H1 (cell line): ENCODE measurements around the gene TMED5. TPM values are rescaled to one million over a fixed set of nuclear protein-coding genes. Genes with fewer than 3 reads are reported as not detected.

Source experiments
- CTCF ChIA-PET: fragments of 300-600 bp; sonication (Branson Sonifier 250); formaldehyde crosslinking; loops from one replicate; lab custom pipeline; 2021; ENCODE audit not compliant: partially characterized antibody; lab: Charles Lee
- POLR2A ChIA-PET: fragments of 300-600 bp; sonication (Branson Sonifier 250); formaldehyde crosslinking; loops from one replicate; lab custom pipeline; 2021; ENCODE audit warnings: inconsistent platforms; ENCODE audit not compliant: partially characterized antibody; lab: Charles Lee
- DNase-seq, 2 experiments: peaks; one replicate each; pipeline versions ENCODE4 v3.0.0 to v3.0.0-alpha.2; 2010 to 2022; ENCODE audit warnings: low spot score in 2 of 2, low read depth in 1 of 2, mixed read lengths in 1 of 2
- FAIRE-seq: peaks from 2 replicates; lab custom pipeline; 2011; peaks lifted over from hg19 to GRCh38; lab: Jason Lieb, UNC
- H2AFZ ChIP-seq: 2 replicates; pipeline ENCODE4 v1.8.1; 2012; ENCODE audit warnings: low read length, inconsistent platforms
- H2AK5ac ChIP-seq: 2 replicates; pipeline ENCODE4 v1.6.1; 2013; ENCODE audit warnings: low read depth, low read length
- H2BK120ac ChIP-seq: replicated peaks from 2 replicates; pipeline ENCODE3; 2013; ENCODE audit warnings: low read depth, low read length, inconsistent platforms
- H2BK12ac ChIP-seq: 2 replicates; pipeline ENCODE4 v1.6.1; 2013; ENCODE audit warnings: low read depth, low read length
- H2BK15ac ChIP-seq: 2 replicates; pipeline ENCODE4 v1.6.1; 2013; ENCODE audit warnings: low read length
- H2BK20ac ChIP-seq: 2 replicates; pipeline ENCODE4 v1.6.1; 2013; ENCODE audit warnings: low read length
- H2BK5ac ChIP-seq: 2 replicates; pipeline ENCODE4 v1.6.1; 2013; ENCODE audit warnings: low read depth, low read length
- H3K14ac ChIP-seq: 2 replicates; pipeline ENCODE4 v1.6.1; 2013; ENCODE audit warnings: inconsistent platforms; ENCODE audit not compliant: insufficient read length
- H3K18ac ChIP-seq: 2 replicates; pipeline ENCODE4 v1.6.1; 2013; ENCODE audit warnings: low read length; ENCODE audit errors: extremely low read depth
- H3K23ac ChIP-seq: 2 replicates; pipeline ENCODE4 v1.6.1; 2013; ENCODE audit warnings: inconsistent platforms; ENCODE audit not compliant: insufficient read length
- H3K23me2 ChIP-seq: 2 replicates; pipeline ENCODE4 v1.6.1; 2013; ENCODE audit warnings: low read depth, low read length
- H3K27ac ChIP-seq: 2 replicates; pipeline ENCODE4 v1.6.1; 2011; ENCODE audit warnings: low read depth, low read length, inconsistent platforms
- H3K27me3 ChIP-seq, 4 experiments: replicated peaks in 1 of 4; 1 replicate in 1 of 4; 2 replicates in 3 of 4; pipeline versions ENCODE4 v1.6.1 to v1.8.1; 2011 to 2013; ENCODE audit warnings: low read length in 3 of 4, mild to moderate bottlenecking in 3 of 4, inconsistent platforms in 2 of 4, mixed read lengths in 2 of 4, moderate library complexity in 1 of 4; ENCODE audit not compliant: control insufficient read depth in 3 of 4, insufficient read depth in 3 of 4; ENCODE audit errors: extremely low read depth in 1 of 4
- H3K36me3 ChIP-seq, 4 experiments: 2 replicates each; pipeline versions ENCODE4 v1.6.1 to v1.8.1; 2011 to 2013; ENCODE audit warnings: mild to moderate bottlenecking in 4 of 4, low read length in 3 of 4, moderate library complexity in 2 of 4, control low read depth in 1 of 4, inconsistent platforms in 1 of 4; ENCODE audit not compliant: insufficient read depth in 4 of 4, control insufficient read depth in 2 of 4
- H3K4ac ChIP-seq: replicated peaks from 2 replicates; pipeline ENCODE3; 2013; ENCODE audit warnings: low read length, low read depth, mixed read lengths, inconsistent platforms; ENCODE audit not compliant: insufficient read length
- H3K4me1 ChIP-seq, 4 experiments: replicated peaks in 1 of 4; 1 replicate in 1 of 4; 2 replicates in 3 of 4; pipeline versions ENCODE4 v1.6.1 to v1.8.1; 2011 to 2013; ENCODE audit warnings: low read length in 3 of 4, inconsistent platforms in 2 of 4, mixed read lengths in 1 of 4; ENCODE audit not compliant: insufficient read depth in 4 of 4, control insufficient read depth in 3 of 4
- H3K4me2 ChIP-seq, 2 experiments: 2 replicates each; pipeline versions ENCODE4 v1.6.1 to v1.8.1; 2011 to 2013; ENCODE audit warnings: low read depth in 2 of 2, low read length in 2 of 2, control low read depth in 1 of 2, inconsistent platforms in 1 of 2, mild to moderate bottlenecking in 1 of 2; ENCODE audit not compliant: insufficient read depth in 1 of 2
- H3K4me3 ChIP-seq, 4 experiments: fragments of 200-600, 300-600 bp in 1 of 4; sonication (generic), shearing (Covaris generic), sonication (Bioruptor Twin) in 1 of 4; 2 replicates each; pipeline versions ENCODE4 v1.5.1 to v1.8.1; 2011 to 2016; ENCODE audit warnings: low read length in 4 of 4, low read depth in 3 of 4, control low read depth in 2 of 4, inconsistent platforms in 2 of 4, mild to moderate bottlenecking in 2 of 4, mixed read lengths in 1 of 4, moderate library complexity in 1 of 4; ENCODE audit not compliant: insufficient read depth in 2 of 4; ENCODE audit errors: extremely low read depth in 1 of 4
- H3K56ac ChIP-seq: replicated peaks from 2 replicates; pipeline ENCODE3; 2013; ENCODE audit warnings: low read depth, mild to moderate bottlenecking, mixed read lengths, low read length, inconsistent platforms; ENCODE audit not compliant: insufficient read length
- H3K79me1 ChIP-seq: 2 replicates; pipeline ENCODE4 v1.6.1; 2013; ENCODE audit warnings: low read depth, low read length, control low read depth
- H3K79me2 ChIP-seq, 2 experiments: 2 replicates each; pipeline versions ENCODE4 v1.6.1 to v1.8.1; 2012 to 2013; ENCODE audit warnings: low read length in 2 of 2, mild to moderate bottlenecking in 2 of 2, inconsistent platforms in 1 of 2; ENCODE audit not compliant: insufficient read depth in 2 of 2, control insufficient read depth in 1 of 2
- H3K9ac ChIP-seq, 4 experiments: replicated peaks in 1 of 4; 1 replicate in 1 of 4; 2 replicates in 3 of 4; pipeline versions ENCODE4 v1.6.1 to v1.8.1; 2011 to 2013; ENCODE audit warnings: low read depth in 3 of 4, low read length in 3 of 4, control low read depth in 2 of 4, mild to moderate bottlenecking in 2 of 4, moderate library complexity in 2 of 4, inconsistent platforms in 1 of 4; ENCODE audit errors: extremely low read depth in 1 of 4
- H3K9me3 ChIP-seq, 2 experiments: 2 replicates each; pipeline versions ENCODE4 v1.6.1 to v1.8.1; 2012 to 2013; ENCODE audit warnings: mild to moderate bottlenecking in 2 of 2, moderate library complexity in 2 of 2, control low read depth in 1 of 2, inconsistent platforms in 1 of 2, low read depth in 1 of 2, low read length in 1 of 2, mixed read lengths in 1 of 2; ENCODE audit not compliant: insufficient read depth in 2 of 2
- H4K20me1 ChIP-seq, 2 experiments: replicated peaks in 1 of 2; 2 replicates each; pipeline versions ENCODE3 to v1.8.1; 2011 to 2013; ENCODE audit warnings: inconsistent platforms in 2 of 2, low read length in 2 of 2, mild to moderate bottlenecking in 1 of 2; ENCODE audit not compliant: insufficient read depth in 2 of 2, control insufficient read depth in 1 of 2
- H4K5ac ChIP-seq: 2 replicates; pipeline ENCODE4 v1.6.1; 2013; ENCODE audit warnings: low read length, low read depth, mixed read lengths, inconsistent platforms; ENCODE audit not compliant: insufficient read length
- H4K8ac ChIP-seq: 2 replicates; pipeline ENCODE4 v1.8.0; 2013; ENCODE audit warnings: mild to moderate bottlenecking, moderate library complexity, low read length, inconsistent platforms; ENCODE audit not compliant: insufficient read depth; ENCODE audit errors: extremely low read depth
- H4K91ac ChIP-seq: replicated peaks from 2 replicates; pipeline ENCODE3; 2013; ENCODE audit warnings: low read length, mixed read lengths, inconsistent platforms; ENCODE audit not compliant: insufficient read length
- BCL11A ChIP-seq, 2 experiments: IDR thresholded peaks; one replicate each; pipeline ENCODE4 v1.6.1; 2011; ENCODE audit warnings: low read depth in 2 of 2, low read length in 2 of 2, mild to moderate bottlenecking in 2 of 2
- CBX8 ChIP-seq: fragments of 300-800, 300-1000 bp; sonication (generic); IDR thresholded peaks from 2 replicates; pipeline ENCODE4 v1.7.1; 2016; ENCODE audit warnings: low read depth, low read length, borderline replicate concordance
- KDM4A ChIP-seq: IDR thresholded peaks from one replicate; pipeline ENCODE4 v1.7.1; 2012; ENCODE audit warnings: low read depth, mild to moderate bottlenecking, moderate library complexity, low read length, inconsistent platforms; ENCODE audit not compliant: severe bottlenecking
- NRF1 ChIP-seq: IDR thresholded peaks from 2 replicates; pipeline ENCODE4 v1.6.1; 2011; ENCODE audit warnings: mild to moderate bottlenecking, low read depth, low read length, improper control_type of control experiment
- POLR2A ChIP-seq, 2 experiments: IDR thresholded peaks; 1 replicate in 1 of 2; 2 replicates in 1 of 2; pipeline ENCODE4 v1.6.1; 2011; ENCODE audit warnings: low read depth in 2 of 2, low read length in 2 of 2, mild to moderate bottlenecking in 2 of 2; ENCODE audit errors: control extremely low read depth in 1 of 2
- POLR2AphosphoS5 ChIP-seq: IDR thresholded peaks from 2 replicates; pipeline ENCODE4 v1.6.1; 2011; ENCODE audit warnings: low read depth, low read length
- RAD21 ChIP-seq, 2 experiments: IDR thresholded peaks in 1 of 2; conservative IDR thresholded peaks in 1 of 2; 2 replicates each; pipeline ENCODE4 v1.6.1; 2011; ENCODE audit warnings: low read depth in 2 of 2, low read length in 2 of 2, improper control_type of control experiment in 1 of 2, inconsistent platforms in 1 of 2, mild to moderate bottlenecking in 1 of 2, moderate library complexity in 1 of 2
- SP1 ChIP-seq: IDR thresholded peaks from 2 replicates; pipeline ENCODE4 v1.6.1; 2011; ENCODE audit warnings: low read depth, low read length
- SP4 ChIP-seq: IDR thresholded peaks from 2 replicates; pipeline ENCODE4 v1.6.1; 2012; ENCODE audit warnings: low read length, inconsistent platforms
- SUZ12 ChIP-seq: fragments of 200-600 bp; sonication (generic); IDR thresholded peaks from 2 replicates; pipeline ENCODE4 v1.6.1; 2012; ENCODE audit warnings: mild to moderate bottlenecking, inconsistent platforms, low read length, moderate library complexity, mixed read lengths
- TBP ChIP-seq: IDR thresholded peaks from 2 replicates; pipeline ENCODE4 v1.6.1; 2011; ENCODE audit warnings: low read depth, low read length, improper control_type of control experiment
- WGBS, 2 experiments: shearing (Covaris generic) in 1 of 2; methylation state at CpG; one replicate each; pipeline versions ENCODE4 v1.1.6 to v1.1.7; 2013 to 2015; ENCODE audit warnings: low lambda C conversion rate in 2 of 2, mixed read lengths in 2 of 2, inconsistent platforms in 1 of 2, low coverage in 1 of 2, missing lambda C conversion rate in 1 of 2; ENCODE audit not compliant: insufficient replicate concordance in 2 of 2, insufficient coverage in 1 of 2, insufficient read length in 1 of 2; ENCODE audit errors: extremely low coverage in 1 of 2, missing lambda C conversion rate in 1 of 2; 5-methylcytosine and 5-hydroxymethylcytosine counted together
- polyA plus RNA-seq, 7 experiments: library from polyadenylated mRNA; depleted of rRNA in 3 of 7; stranded (reverse) in 5 of 7; unstranded in 2 of 7; fragments of >200 nt in 5 of 7; fragments of 200-250 nt in 2 of 7; gene quantifications; 1 replicate in 5 of 7; 2 replicates in 1 of 7; 4 replicates in 1 of 7; pipeline versions ENCODE4 v1.2.1 to v1.2.3, GENCODE V29; 2011 to 2013; ENCODE audit warnings: missing spikeins in 2 of 7, mixed read lengths in 2 of 7
- total RNA-seq: library from RNA; stranded (reverse); fragmentation: NEBNext Ultra II Directional; extraction: Animal tissue kit (Norgen Biotek cat#: 25700); gene quantifications from 2 replicates; pipeline ENCODE4 v1.2.1, GENCODE V29; 2021

Gene TMED5
- total and polyA plus RNA-seq, 2 of the 8 experiments (the other 6 are each of a cell fraction or from before 2014, with no cell fraction given): 14.8 to 32.8 TPM

- no peak overlapping the region for H2BK12ac ChIP-seq
- no peak overlapping the region for H3K9ac ChIP-seq
- CTCF ChIA-PET: interaction anchor here (0.7 kb wide), 1 partner anchor 745 kb away, joined by 3 read pairs; no protein-coding TSS in a partner anchor
- FAIRE-seq (no peak), DNase-seq (no peak)
- no peaks in the 10 kb centered on the region for H3K27me3 ChIP-seq
- H3K4ac ChIP-seq: no peak overlapping the region
- H3K14ac ChIP-seq: no peak overlapping the region
- H4K91ac ChIP-seq: no peak overlapping the region
- H3K4me2 ChIP-seq: no peak overlapping the region
- no peaks in the 10 kb centered on the region for H3K23me2 ChIP-seq
- no peak overlapping the region for H2AK5ac ChIP-seq
- H3K79me1 ChIP-seq: no peaks in the 10 kb centered on the region
- no peak overlapping the region for H4K5ac ChIP-seq
- H4K20me1 ChIP-seq: no peaks in the 10 kb centered on the region
- TF ChIP-seq SUZ12: no peak
- no peak for TF ChIP-seq POLR2AphosphoS5
- TF ChIP-seq CBX8: no peak
- no peak for TF ChIP-seq SP1
- no peak for TF ChIP-seq KDM4A
- TF ChIP-seq POLR2A (IDR thresholded peaks at IDR 0.05; ENCODE audit: control extremely low read depth in 1 of 2, low read depth in 2 of 2, low read length in 2 of 2): no peak
- TF ChIP-seq BCL11A (IDR thresholded peaks at IDR 0.05; ENCODE audit: low read depth in 2 of 2, low read length in 2 of 2): no peak
- no peak for TF ChIP-seq SP4
- no peak for TF ChIP-seq RAD21 (IDR thresholded peaks at IDR 0.05 in 1 of 2, conservative IDR thresholded peaks at IDR 0.05 in 1 of 2; ENCODE audit: low read depth in 2 of 2, low read length in 2 of 2)
- TF ChIP-seq NRF1: no peak
- TF ChIP-seq TBP: no peak
- no peak overlapping the region for H3K56ac ChIP-seq
- H3K27ac ChIP-seq: no peak overlapping the region
- no peak overlapping the region for H2AFZ ChIP-seq
- H3K4me3 ChIP-seq: no peak overlapping the region
- 72% methylated on average over 2 of the region's 3 CpGs; no CpG with 5 or more reads in 1 of the 2 experiments for WGBS, 2 experiments
- no peak overlapping the region for H2BK15ac ChIP-seq
- H3K79me2 ChIP-seq: no peaks in the 10 kb centered on the region; a peak in 1 of 4 replicates
- no peak overlapping the region for H2BK20ac ChIP-seq
- H3K4me1 ChIP-seq: no peaks in the 10 kb centered on the region; a peak in 1 of 7 replicates
- no peaks in the 10 kb centered on the region for H3K9me3 ChIP-seq
- H2BK120ac ChIP-seq: no peak overlapping the region
- H3K18ac ChIP-seq: no peak overlapping the region
- POLR2A ChIA-PET: no interaction called here
- H4K8ac ChIP-seq: no peak overlapping the region
- H3K23ac ChIP-seq: no peak overlapping the region
- no peak overlapping the region for H2BK5ac ChIP-seq
- H3K36me3 ChIP-seq: peaks cover 0 to 31% (median 2%) of the 10 kb centered on the region in 4 experiments; a peak in 4 of 8 replicates
Measured at GRCh38 chr1:93155335-93155734, 24.9 kb downstream of the TMED5 start.
